ENCODE data around the gene BFSP2.

BFSP2 gene

GRCh38 chr3:133400006-133400515, at the start of gene BFSP2:
TSS of gene BFSP2 (plus strand) at chr3:133400056. CDS start at chr3:133400084, 28 bp downstream.
- no peak for DNase-seq

- DNase-seq, result no peak
Observed at GRCh38 chr3:133354721-133355120, 45.1 kb upstream of the BFSP2 start.

- DNase-seq, result no peak
Observed at GRCh38 chr3:133360476-133360875, 39.4 kb upstream of the BFSP2 start.

- no peak for DNase-seq
Observed at GRCh38 chr3:133361011-133361410, 38.8 kb upstream of the BFSP2 start.

GRCh38 chr3:133361435-133361834, 38.4 kb upstream of the BFSP2 start:
- DNase-seq, result no peak

- DNase-seq, result no peak
Observed at GRCh38 chr3:133362539-133362938, 37.3 kb upstream of the BFSP2 start.

GRCh38 chr3:133364704-133365103, 35.2 kb upstream of the BFSP2 start:
- DNase-seq, result no peak

GRCh38 chr3:133366921-133367320, 32.9 kb upstream of the BFSP2 start:
- no peak for DNase-seq

- DNase-seq, result no peak
Observed at GRCh38 chr3:133367403-133367802, 32.5 kb upstream of the BFSP2 start.

- DNase-seq, result no peak
Observed at GRCh38 chr3:133367956-133368355, 31.9 kb upstream of the BFSP2 start.

GRCh38 chr3:133368371-133369067, 31.3 kb upstream of the BFSP2 start:
- DNase-seq, result no peak

- DNase-seq, result no peak
Observed at GRCh38 chr3:133369068-133369440, 30.8 kb upstream of the BFSP2 start.

GRCh38 chr3:133371181-133371580, 28.7 kb upstream of the BFSP2 start:
- no peak for DNase-seq

- DNase-seq, result no peak
Observed at GRCh38 chr3:133371676-133372075, 28.2 kb upstream of the BFSP2 start.

GRCh38 chr3:133374708-133375402, 25.0 kb upstream of the BFSP2 start:
- DNase-seq, result no peak

GRCh38 chr3:133375403-133375745, 24.5 kb upstream of the BFSP2 start:
- no peak for DNase-seq

- DNase-seq, result no peak
Observed at GRCh38 chr3:133376810-133377209, 23.0 kb upstream of the BFSP2 start.

GRCh38 chr3:133377396-133377795, 22.5 kb upstream of the BFSP2 start:
- no peak for DNase-seq

- DNase-seq, result no peak
Observed at GRCh38 chr3:133379926-133380325, 19.9 kb upstream of the BFSP2 start.

- DNase-seq, result no peak
Observed at GRCh38 chr3:133380481-133381225, 19.2 kb upstream of the BFSP2 start.

- no peak for DNase-seq
Observed at GRCh38 chr3:133381346-133382109, 18.3 kb upstream of the BFSP2 start.

GRCh38 chr3:133383175-133383574, 16.7 kb upstream of the BFSP2 start:
- DNase-seq, result no peak

GRCh38 chr3:133383741-133384140, 16.1 kb upstream of the BFSP2 start:
- DNase-seq, result no peak

Data from stimulated activated CD4-positive, alpha-beta T cell treated with anti-CD3 and anti-CD28 coated beads, Interleukin-12 subunit alpha, Interleukin-12 subunit beta, amount 100 ng/mL, for 4 hours (primary cell).